Testis (tissue), 3 donors: Measurements from ENCODE around the gene PTPRC. TPM values are rescaled to one million over a fixed set of nuclear protein-coding genes. Genes with fewer than 3 reads are reported as not detected.

ENCODE experiments used
- DNase-seq: peaks from one replicate; pipeline ENCODE4 v3.0.0-alpha.2; 2019
- H3K27ac ChIP-seq, 2 donors: fragments of 200-600 bp; sonication (generic); one replicate each; pipeline ENCODE4 v1.5.1; 2019
- H3K27me3 ChIP-seq: fragments of 200-600 bp; sonication (generic); one replicate; pipeline ENCODE4 v1.5.1; 2019
- H3K36me3 ChIP-seq: fragments of 200-600 bp; sonication (generic); one replicate; pipeline ENCODE4 v1.5.1; 2017; ENCODE audit warnings: low read depth; ENCODE audit errors: missing control alignments
- H3K4me1 ChIP-seq: fragments of 200-600 bp; sonication (generic); one replicate; pipeline ENCODE4 v1.5.1; 2019
- H3K4me3 ChIP-seq, 2 donors: fragments of 200-600 bp; sonication (generic); one replicate each; pipeline ENCODE4 v1.5.1; 2017 to 2019
- H3K9me3 ChIP-seq: fragments of 200-600 bp; sonication (generic); one replicate; pipeline ENCODE4 v1.5.1; 2017
- CTCF ChIP-seq, 3 experiments: fragments of 450-650 bp in 2 of 3; fragments of 200-600 bp in 1 of 3; sonication (generic) in 1 of 3; IDR thresholded peaks; one replicate each; pipeline ENCODE4 v1.5.1; 2016 to 2019; ENCODE audit warnings: antibody characterized with exemption in 3 of 3, mild to moderate bottlenecking in 2 of 3, moderate library complexity in 1 of 3
- POLR2A ChIP-seq: fragments of 450-650 bp; IDR thresholded peaks from one replicate; pipeline ENCODE4 v1.6.1; 2017; ENCODE audit warnings: antibody characterized with exemption, mild to moderate bottlenecking, moderate library complexity
- WGBS, 2 donors: methylation state at CpG; one replicate each; pipeline ENCODE4 v1.1.5; 2018; 5-methylcytosine and 5-hydroxymethylcytosine counted together
- intact Hi-C: fragments of 100-400 bp; cut with DNase I; formaldehyde crosslinking; loops from one replicate; pipeline ENCODE4 v1.15.1; 2023; ENCODE audit warnings: low total_unique reads
- polyA plus RNA-seq: library from polyadenylated mRNA; stranded (reverse); fragments of 350-450 nt; fragmentation: Illumina TruSeq; extraction: RNeasy Lipid Tissue Mini Kit (QIAGEN cat#74804); gene quantifications from one replicate; pipeline ENCODE4 v1.2.3, GENCODE V29; 2014; ENCODE audit warnings: low read depth, low replicate concordance; ENCODE audit not compliant: insufficient read depth
- total RNA-seq, 2 donors: library from RNA; depleted of rRNA; stranded (reverse); fragments of >200 nt; gene quantifications; one replicate each; pipeline ENCODE4 v1.2.3, GENCODE V29; 2016

The PTPRC gene
- total and polyA plus RNA-seq, 3 donors from 2014 or later: 5.1 to 10.8 (median 9.7) TPM

DNA sequence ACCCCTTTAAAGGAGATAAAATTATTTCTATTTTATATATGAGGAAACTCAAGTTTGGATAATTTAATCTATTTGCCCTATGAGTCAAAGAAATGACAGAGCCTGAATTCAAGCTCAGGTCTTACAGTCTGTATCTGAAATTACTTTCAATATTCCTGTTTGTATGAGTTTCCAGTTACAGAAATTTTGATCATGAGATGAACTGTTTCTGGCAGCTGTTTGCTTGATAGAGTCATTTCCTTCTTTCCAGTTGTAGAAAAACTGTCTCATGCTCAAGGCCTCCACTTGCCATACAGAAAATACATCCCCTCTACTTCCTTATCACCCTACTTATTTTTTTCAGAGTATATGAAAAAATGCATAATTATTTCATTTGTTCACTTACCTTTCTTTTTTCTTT is 87.6 kb downstream of the PTPRC start:
- Histone ChIP-seq H3K27ac (no peak overlapping the region), H3K36me3 (no peaks in the 10 kb centered on the region), H3K4me3 (no peak overlapping the region), H3K27me3 (no peaks in the 10 kb centered on the region), H3K9me3 (no peaks in the 10 kb centered on the region), H3K4me1 (no peaks in the 10 kb centered on the region)
- DNase-seq: no peak
- TF ChIP-seq POLR2A (no peak), CTCF (IDR thresholded peaks at IDR 0.05) (no peak)
- intact Hi-C loops: no loop called here

- TF ChIP-seq POLR2A (no peak), CTCF (IDR thresholded peaks at IDR 0.05) (no peak)
- Histone ChIP-seq H3K9me3 (no peaks in the 10 kb centered on the region), H3K27me3 (no peaks in the 10 kb centered on the region), H3K4me1 (no peaks in the 10 kb centered on the region), H3K27ac (no peak overlapping the region), H3K4me3 (no peak overlapping the region), H3K36me3 (no peaks in the 10 kb centered on the region)
- 94 to 96% methylated on average over 5 of the region's 5 CpGs for WGBS, 2 donors
- no peak for DNase-seq
- intact Hi-C loops: no loop called here
Observed at GRCh38 chr1:198729195-198729863, 90.5 kb downstream of the PTPRC start.

DNA sequence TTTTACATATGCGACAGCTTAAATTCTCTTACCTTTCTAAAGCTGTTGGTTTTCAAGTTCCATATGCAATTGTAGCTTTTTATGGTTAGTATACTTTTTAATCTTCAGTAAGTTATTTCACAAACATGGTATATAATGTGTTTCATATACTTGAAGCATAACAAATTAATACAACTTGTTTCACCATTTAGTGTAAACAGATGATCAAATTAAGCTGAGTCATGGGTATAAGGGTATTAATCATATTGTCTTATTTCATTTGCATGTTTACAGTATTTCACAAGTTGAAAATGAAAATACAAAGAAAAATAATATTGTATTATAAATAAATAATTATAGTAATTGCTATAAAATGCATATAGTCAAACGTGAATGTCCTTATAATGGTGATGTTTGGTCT is 92.1 kb downstream of the PTPRC start:
- H3K27me3 ChIP-seq: no peaks in the 10 kb centered on the region
- no peaks in the 10 kb centered on the region for H3K4me1 ChIP-seq
- H3K4me3 ChIP-seq: no peak overlapping the region
- WGBS, 2 donors: 82 to 87% methylated on average over 2 of the region's 2 CpGs
- no peak overlapping the region for H3K27ac ChIP-seq
- H3K36me3 ChIP-seq: no peaks in the 10 kb centered on the region
- no peak for TF ChIP-seq POLR2A
- TF ChIP-seq CTCF (IDR thresholded peaks at IDR 0.05): no peak
- no peak for DNase-seq
- intact Hi-C loops: no loop called here
- no peaks in the 10 kb centered on the region for H3K9me3 ChIP-seq

GRCh38 chr1:198734323-198735008 is 95.6 kb downstream of the PTPRC start:
- no peaks in the 10 kb centered on the region for H3K4me1 ChIP-seq
- WGBS, 2 donors: 26% methylated on average over 2 of the region's 2 CpGs
- no peak overlapping the region for H3K27ac ChIP-seq
- intact Hi-C loops: no loop called here
- no peaks in the 10 kb centered on the region for H3K27me3 ChIP-seq
- no peak overlapping the region for H3K4me3 ChIP-seq
- no peaks in the 10 kb centered on the region for H3K36me3 ChIP-seq
- TF ChIP-seq CTCF (IDR thresholded peaks at IDR 0.05) (no peak), POLR2A (no peak)
- H3K9me3 ChIP-seq: no peaks in the 10 kb centered on the region
- DNase-seq: no peak

GRCh38 chr1:198741744-198742143 is 102.9 kb downstream of the PTPRC start:
- Histone ChIP-seq H3K9me3 (no peaks in the 10 kb centered on the region), H3K4me3 (no peak overlapping the region), H3K36me3 (no peaks in the 10 kb centered on the region), H3K4me1 (no peaks in the 10 kb centered on the region), H3K27ac (no peak overlapping the region), H3K27me3 (no peaks in the 10 kb centered on the region)
- 73 to 78% methylated on average over 3 of the region's 3 CpGs for WGBS, 2 donors
- no peak for TF ChIP-seq POLR2A
- no peak for TF ChIP-seq CTCF (IDR thresholded peaks at IDR 0.05)
- intact Hi-C loops: no loop called here
- no peak for DNase-seq
